GM21825 (cell line): ENCODE measurements around the gene PIK3AP1.
A peak's percentile ranks its signal among the peaks of the same experiment; 100 is the strongest.

ENCODE experiments used
- ATAC-seq: cut with Tn5 transposase; IDR thresholded peaks from one replicate; pipeline ENCODE4 v1.9.1; 2021; ENCODE audit warnings: mild to moderate bottlenecking, moderate library complexity; ENCODE audit not compliant: unreplicated experiment

The PIK3AP1 gene

DNA sequence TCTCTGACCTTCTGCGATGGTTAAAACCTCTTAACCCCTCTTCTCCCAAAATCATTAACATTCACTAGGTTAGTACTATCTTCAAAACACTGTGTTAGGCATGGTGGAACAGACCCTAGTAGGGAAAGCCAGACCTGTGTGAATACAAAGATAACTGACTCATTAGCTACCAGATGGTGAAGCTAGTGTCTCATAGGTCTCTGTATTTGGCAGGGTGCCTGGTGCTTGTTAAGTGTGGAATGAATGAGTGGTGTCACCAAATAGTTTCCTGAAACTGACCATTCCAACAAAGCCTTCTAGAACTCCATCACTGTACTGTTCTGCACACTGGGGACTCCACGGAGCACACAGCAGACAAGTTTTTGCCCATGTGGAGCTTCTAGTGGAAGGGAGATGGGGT, 105.8 kb downstream of the PIK3AP1 start:
- no peak for ATAC-seq

DNA sequence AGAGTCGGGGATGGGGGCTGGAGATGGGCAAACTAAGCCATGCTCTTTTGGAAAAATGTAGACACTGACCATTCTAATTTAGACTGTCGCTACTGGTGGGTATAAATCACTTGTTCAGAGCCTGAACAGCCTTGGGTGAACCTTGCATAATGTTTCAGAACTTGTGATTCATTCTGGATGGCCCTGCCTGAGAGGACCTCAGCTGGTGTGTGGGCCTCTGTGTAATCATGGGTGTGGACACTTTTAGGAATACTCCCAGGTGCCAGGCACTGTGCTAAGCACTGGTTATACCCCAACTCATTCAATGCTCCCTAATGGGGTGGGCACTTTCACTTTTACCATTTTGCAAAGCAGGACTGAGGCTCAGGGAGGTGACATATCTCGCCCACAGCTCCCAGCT, 106.7 kb downstream of the PIK3AP1 start:
- ATAC-seq = no peak

- ATAC-seq = no peak
These were observed 108.1 kb downstream of the PIK3AP1 start for GRCh38 chr10:96612055-96612830.

DNA sequence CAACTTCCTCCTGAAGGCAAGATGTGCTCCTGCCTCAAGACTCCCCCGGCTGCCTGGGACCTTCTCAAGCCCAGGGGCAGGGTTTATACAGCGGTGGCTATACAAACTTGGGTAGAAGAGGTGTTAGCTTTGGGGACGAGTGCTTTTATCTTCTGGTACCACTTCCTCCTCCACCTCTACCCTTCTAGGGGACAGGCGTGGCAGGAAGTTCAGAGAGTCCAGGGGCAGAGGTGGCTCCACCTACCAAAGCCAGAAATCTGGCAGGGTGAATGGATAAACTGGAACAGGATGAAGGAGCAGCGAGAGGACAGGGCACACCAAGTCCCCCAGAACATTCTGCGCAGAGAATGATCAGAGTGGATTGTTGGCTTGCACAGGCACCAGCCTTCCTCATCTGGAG, 109.5 kb downstream of the PIK3AP1 start:
- ATAC-seq = no peak

GRCh38 chr10:96609510-96609909, 110.8 kb downstream of the PIK3AP1 start:
- ATAC-seq = no peak

GRCh38 chr10:96608805-96609204, 111.5 kb downstream of the PIK3AP1 start:
- ATAC-seq = no peak

DNA sequence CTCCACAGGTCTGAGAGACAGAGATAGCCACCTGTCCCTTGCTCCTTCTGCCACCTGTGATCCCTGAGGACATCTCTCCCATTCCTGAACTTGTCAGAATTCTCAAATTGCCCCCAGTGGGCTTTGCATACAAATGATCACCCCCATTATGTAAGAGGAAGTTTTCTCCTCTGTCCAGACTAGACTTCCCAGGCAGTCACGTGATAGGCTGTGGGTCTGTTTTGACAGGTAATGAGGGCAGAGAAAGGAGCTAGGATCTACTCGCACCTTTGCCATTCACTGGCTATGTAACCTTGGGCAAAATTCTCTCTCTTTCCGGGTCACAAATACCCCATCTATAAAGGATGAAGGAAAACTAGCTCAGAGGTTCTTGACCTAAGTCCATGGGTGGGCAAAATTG, 112.1 kb downstream of the PIK3AP1 start:
- no peak for ATAC-seq

- ATAC-seq = no peak
These were observed 113.4 kb downstream of the PIK3AP1 start for GRCh38 chr10:96606946-96607345.

- no peak for ATAC-seq
These were observed 114.1 kb downstream of the PIK3AP1 start for GRCh38 chr10:96606216-96606615.

DNA sequence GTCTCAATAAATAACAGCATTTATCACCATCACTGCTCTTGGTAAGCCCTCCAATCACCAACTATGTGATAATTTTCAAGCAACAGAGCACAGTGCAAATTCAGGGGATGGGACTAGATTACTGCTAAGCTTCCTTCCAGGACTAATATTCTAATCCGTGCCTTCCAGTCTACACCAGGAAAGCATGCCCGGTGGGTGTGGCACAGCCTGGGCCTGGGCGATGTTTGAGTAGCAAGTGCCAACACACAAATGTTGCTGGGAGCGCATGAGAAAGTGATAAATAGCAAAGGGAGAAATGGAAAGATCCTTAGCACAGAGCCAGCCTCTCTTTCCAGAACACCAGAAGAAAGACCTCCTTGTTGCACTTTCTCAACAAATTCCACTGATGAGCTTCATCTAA, 120.0 kb downstream of the PIK3AP1 start:
- ATAC-seq = no peak

- no peak for ATAC-seq
These were observed 121.5 kb downstream of the PIK3AP1 start for GRCh38 chr10:96598846-96599245.

GRCh38 chr10:96596422-96597407, 123.6 kb downstream of the PIK3AP1 start:
- ATAC-seq = no peak

- no peak for ATAC-seq
These were observed 124.6 kb downstream of the PIK3AP1 start for GRCh38 chr10:96595741-96596140.

- no peak for ATAC-seq
These were observed 128.4 kb downstream of the PIK3AP1 start for GRCh38 chr10:96591946-96592345.

GRCh38 chr10:96588616-96589419, 131.5 kb downstream of the PIK3AP1 start:
- no peak for ATAC-seq

GRCh38 chr10:96588060-96588554, 132.2 kb downstream of the PIK3AP1 start:
- no peak for ATAC-seq

DNA sequence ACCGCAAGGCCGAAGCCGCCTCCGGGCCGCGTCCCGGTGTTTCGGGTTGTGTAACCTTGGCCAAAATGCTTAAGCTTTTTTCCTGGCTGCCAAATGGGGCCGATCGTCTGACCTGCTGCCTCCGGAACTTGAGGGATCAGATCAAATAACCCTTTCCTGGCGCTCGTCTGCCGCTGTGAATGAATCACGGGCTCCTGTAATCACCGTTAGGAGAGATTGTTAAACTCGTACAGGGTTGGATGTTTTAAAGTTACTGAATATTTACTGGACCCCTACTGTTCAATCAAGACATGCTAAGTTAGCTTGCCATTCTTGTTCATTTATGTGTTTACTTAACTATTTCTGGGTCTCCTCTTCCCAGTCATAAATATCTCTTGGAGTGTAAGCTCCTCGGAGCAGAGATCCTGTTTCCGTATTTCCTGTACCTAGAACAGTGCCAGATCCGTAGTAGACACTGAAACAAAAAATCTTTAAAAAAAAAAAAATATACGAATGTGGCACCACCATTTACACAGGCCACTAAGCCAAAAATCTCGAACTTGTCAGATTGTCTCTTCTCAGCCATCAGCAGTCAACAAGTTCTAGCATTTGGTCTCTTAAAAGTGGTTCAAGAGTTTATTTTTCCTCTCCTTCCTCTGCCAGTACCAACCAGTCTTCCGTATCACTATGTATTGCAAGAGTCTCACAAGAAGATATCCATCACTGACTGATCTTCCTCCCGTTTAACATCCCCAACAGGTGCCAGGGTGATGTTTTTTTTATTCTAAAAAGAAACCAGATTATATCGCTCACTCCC, 132.9 kb downstream of the PIK3AP1 start:
- ATAC-seq = peak; percentile 11

DNA sequence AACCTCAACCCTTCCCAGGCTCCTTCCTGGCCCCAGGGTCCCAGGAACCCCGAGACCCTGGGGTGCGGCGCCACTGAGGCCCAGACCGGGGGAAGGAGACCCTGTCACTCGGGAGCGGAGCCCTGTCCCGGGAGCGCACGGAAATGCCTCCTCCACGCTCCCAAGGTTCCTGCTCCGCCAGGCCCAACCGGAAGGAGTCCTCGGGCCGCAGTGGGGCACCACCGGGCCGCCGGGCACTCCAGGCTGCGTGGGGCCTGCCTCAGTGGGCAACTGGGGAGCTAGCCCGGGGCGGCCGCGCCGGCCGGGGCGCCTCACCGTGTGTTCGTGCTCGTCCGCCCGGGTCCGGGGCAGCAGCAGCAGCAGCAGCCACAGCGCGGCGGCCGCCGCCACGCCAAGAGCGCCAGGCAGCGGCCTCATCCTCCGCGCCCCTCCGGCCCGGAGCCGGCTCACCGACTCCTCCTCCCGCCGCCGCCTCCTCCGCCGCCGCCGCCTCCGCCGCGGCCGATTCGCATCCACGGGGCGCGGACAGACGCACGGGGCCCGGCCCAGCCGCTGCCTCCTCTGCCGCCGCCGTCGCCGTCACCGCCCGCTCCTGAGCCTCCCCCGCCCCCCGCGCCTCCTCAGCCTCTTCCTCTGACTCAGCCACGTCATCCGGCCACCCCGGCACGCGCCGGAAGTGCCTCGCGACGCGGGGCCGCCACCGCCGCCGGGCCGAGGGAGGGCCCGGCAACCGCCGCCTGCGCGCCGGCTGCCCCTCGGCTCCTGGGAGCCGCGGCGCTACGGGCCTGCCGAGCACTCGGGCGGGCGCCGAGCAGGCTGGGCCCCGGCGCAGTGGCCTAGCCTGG, 133.7 kb downstream of the PIK3AP1 start, which contains the start of gene TM9SF3:
Gene TM9SF3 (minus strand): TSS at position 594 of the 845 bp plus-strand sequence. CDS start 177 bp downstream, at position 417.
- ATAC-seq = peak; percentile 77
